Measurements from ENCODE around the gene PLCB3.

GRCh38 chr11:64233913-64234586 is 17.3 kb upstream of the PLCB3 start, which contains the start of gene VEGFB:
- TF ChIP-seq POLR2A (IDR thresholded peaks at IDR 0.05; ENCODE audit: low read depth, low read length) (no peak; the same call in 1 of the 2 replicates), POLR2AphosphoS5 (IDR thresholded peaks at IDR 0.05; ENCODE audit: low read depth, low read length) (no peak)

Measured in GM12892 (cell line).